Natural killer cell (primary cell): Measurements from ENCODE around the gene SEC31B. TPM values are rescaled to one million over a fixed set of nuclear protein-coding genes. Genes with fewer than 3 reads are reported as not detected.

Experiments
- ATAC-seq, 3 donors: fragments of 150-1000 bp in 2 of 3; fragments of 200-7000 bp in 1 of 3; cut with Tn5 transposase; 1 replicate in 1 of 3; 2 replicates in 2 of 3; pipeline ENCODE4 v1.10.0; 2021; ENCODE audit warnings: mild to moderate bottlenecking in 2 of 3, moderate library complexity in 2 of 3
- DNase-seq, 2 donors: peaks; one replicate each; pipeline versions ENCODE4 v3.0.0 to v3.0.0-alpha.2; 2013 to 2021; ENCODE audit warnings: mixed read lengths in 1 of 2
- H3K27ac ChIP-seq: one replicate; pipeline ENCODE4 v1.5.1; 2013; ENCODE audit warnings: mild to moderate bottlenecking, low read length
- H3K27me3 ChIP-seq: one replicate; pipeline ENCODE4 v1.6.1; 2013; ENCODE audit warnings: low read length; ENCODE audit not compliant: control insufficient read depth, insufficient read depth
- H3K36me3 ChIP-seq: one replicate; pipeline ENCODE4 v1.6.1; 2013; ENCODE audit warnings: low read length; ENCODE audit not compliant: control insufficient read depth, insufficient read depth
- H3K4me1 ChIP-seq: one replicate; pipeline ENCODE4 v1.6.1; 2013; ENCODE audit warnings: low read length; ENCODE audit not compliant: control insufficient read depth, insufficient read depth
- H3K4me3 ChIP-seq: one replicate; pipeline ENCODE4 v1.5.1; 2013; ENCODE audit warnings: low read length
- H3K9me3 ChIP-seq: one replicate; pipeline ENCODE4 v1.6.1; 2013; ENCODE audit warnings: low read length; ENCODE audit not compliant: control insufficient read depth, insufficient read depth
- H3K27ac Mint-ChIP-seq, 2 donors: one replicate each; pipeline ENCODE4 v1.8.0; 2022; ENCODE audit warnings: mild to moderate bottlenecking in 2 of 2, mixed read lengths in 2 of 2, moderate library complexity in 1 of 2
- H3K27me3 Mint-ChIP-seq, 2 donors: one replicate each; pipeline ENCODE4 v1.8.0; 2022; ENCODE audit warnings: low read depth in 2 of 2, mixed read lengths in 2 of 2
- H3K36me3 Mint-ChIP-seq: one replicate; pipeline ENCODE4 v1.8.0; 2022; ENCODE audit warnings: mixed read lengths
- H3K4me1 Mint-ChIP-seq, 2 donors: one replicate each; pipeline ENCODE4 v1.8.0; 2022; ENCODE audit warnings: mixed read lengths in 2 of 2
- H3K4me3 Mint-ChIP-seq: one replicate; pipeline ENCODE4 v1.8.0; 2022; ENCODE audit warnings: mild to moderate bottlenecking, moderate library complexity, mixed read lengths
- H3K9me3 Mint-ChIP-seq, 2 donors: one replicate each; pipeline ENCODE4 v1.8.0; 2022; ENCODE audit warnings: mixed read lengths in 2 of 2
- CTCF ChIP-seq: fragments of 200-600 bp; IDR thresholded peaks from one replicate; pipeline ENCODE4 v1.8.0; 2022; ENCODE audit warnings: antibody characterized with exemption
- WGBS: methylation state at CpG from one replicate; pipeline ENCODE4 v1.1.7; 2013; ENCODE audit warnings: missing lambda C conversion rate; ENCODE audit not compliant: insufficient coverage; 5-methylcytosine and 5-hydroxymethylcytosine counted together
- intact Hi-C: fragments of 100-400 bp; cut with micrococcal nuclease; formaldehyde crosslinking; loops from one replicate; pipeline ENCODE4 v1.14.2; 2022
- total RNA-seq, 4 donors: library from RNA; stranded (reverse); fragments of 120-200 nt in 1 of 4; gene quantifications; one replicate each; pipeline versions ENCODE4 v1.2.3 to v1.2.4, GENCODE V29; 2013 to 2022

SEC31B gene
- total RNA-seq, 3 donors from 2014 or later (not counting 1 experiment from before 2014, with no cell fraction given), result 32.6 to 38.6 (median 38.1) TPM

- Histone ChIP-seq H3K27ac (no peak overlapping the region), H3K36me3 (peaks cover 25% of the 10 kb centered on the region), H3K9me3 (no peaks in the 10 kb centered on the region), H3K4me3 (no peak overlapping the region), H3K4me1 (peaks cover 7% of the 10 kb centered on the region), H3K27me3 (peaks cover 7% of the 10 kb centered on the region)
- H3K27ac Mint-ChIP-seq, result no peak overlapping the region
- WGBS, result 96% methylated on average over 3 of the region's 3 CpGs
- H3K9me3 Mint-ChIP-seq, result no peaks in the 10 kb centered on the region
- H3K4me1 Mint-ChIP-seq, result peaks cover 13 to 20% of the 10 kb centered on the region in 2 donors
- ATAC-seq (no peak), DNase-seq (no peak)
- intact Hi-C loops, result no loop called here
- no peak for TF ChIP-seq CTCF
- peaks cover 10 to 11% of the 10 kb centered on the region in 2 donors for H3K27me3 Mint-ChIP-seq
- H3K36me3 Mint-ChIP-seq, result no peaks in the 10 kb centered on the region
- H3K4me3 Mint-ChIP-seq, result no peak overlapping the region
Observed at GRCh38 chr10:100520811-100521210, 1.1 kb upstream of the SEC31B start.

- H3K4me3 Mint-ChIP-seq, result no peak overlapping the region
- Histone ChIP-seq H3K9me3 (no peaks in the 10 kb centered on the region), H3K27ac (no peak overlapping the region), H3K27me3 (peaks cover 7% of the 10 kb centered on the region), H3K4me1 (peaks cover 7% of the 10 kb centered on the region), H3K4me3 (no peak overlapping the region), H3K36me3 (peaks cover 13% of the 10 kb centered on the region)
- peaks cover 10 to 11% of the 10 kb centered on the region in 2 donors for H3K27me3 Mint-ChIP-seq
- no peaks in the 10 kb centered on the region for H3K36me3 Mint-ChIP-seq
- H3K27ac Mint-ChIP-seq, result no peak overlapping the region
- intact Hi-C loops, result loop anchor here (1.0 kb wide), 2 partner anchors 86 to 180 kb away; no protein-coding TSS in a partner anchor
- ATAC-seq (peak; percentile 70 to 82 (median 82)), DNase-seq (peak; percentile 43 to 79)
- peak; percentile 81 for TF ChIP-seq CTCF
- peaks cover 13 to 14% of the 10 kb centered on the region in 2 donors for H3K4me1 Mint-ChIP-seq
- WGBS, result 34% methylated on average over 7 of the region's 7 CpGs
- no peaks in the 10 kb centered on the region for H3K9me3 Mint-ChIP-seq
Observed at GRCh38 chr10:100518761-100519241, 860 bp downstream of the SEC31B start.

GRCh38 chr10:100516847-100517246 is 2.8 kb downstream of the SEC31B start:
- H3K36me3 ChIP-seq, result peaks cover 4% of the 10 kb centered on the region
- Mint-ChIP-seq H3K4me1 (peaks cover 17 to 21% of the 10 kb centered on the region in 2 donors), H3K4me3 (no peak overlapping the region), H3K9me3 (no peaks in the 10 kb centered on the region), H3K27ac (no peak overlapping the region), H3K27me3 (peaks cover 10 to 11% of the 10 kb centered on the region in 2 donors), H3K36me3 (no peaks in the 10 kb centered on the region)
- H3K27me3 ChIP-seq, result peaks cover 7% of the 10 kb centered on the region
- no peak for TF ChIP-seq CTCF
- intact Hi-C loops, result no loop called here
- H3K4me1 ChIP-seq, result peaks cover 7% of the 10 kb centered on the region
- DNase-seq (no peak), ATAC-seq (peak in 1 of 3 donors; percentile 37)
- no peaks in the 10 kb centered on the region for H3K9me3 ChIP-seq
- H3K27ac ChIP-seq, result no peak overlapping the region
- 72% methylated on average over 2 of the region's 2 CpGs for WGBS
- H3K4me3 ChIP-seq, result no peak overlapping the region

GRCh38 chr10:100515612-100516011 is 4.0 kb downstream of the SEC31B start:
- Histone ChIP-seq H3K4me1 (peaks cover 16% of the 10 kb centered on the region), H3K27ac (no peak overlapping the region), H3K4me3 (no peak overlapping the region), H3K27me3 (peaks cover 7% of the 10 kb centered on the region), H3K36me3 (peaks cover 2% of the 10 kb centered on the region), H3K9me3 (no peaks in the 10 kb centered on the region)
- no peak for ATAC-seq
- no peak for DNase-seq
- Mint-ChIP-seq H3K9me3 (no peaks in the 10 kb centered on the region), H3K27ac (no peak overlapping the region), H3K4me1 (peaks cover 30 to 32% of the 10 kb centered on the region in 2 donors), H3K36me3 (no peaks in the 10 kb centered on the region), H3K27me3 (peaks cover 10 to 11% of the 10 kb centered on the region in 2 donors), H3K4me3 (no peak overlapping the region)
- no peak for TF ChIP-seq CTCF
- intact Hi-C loops, result no loop called here
- 89% methylated on average over 3 of the region's 3 CpGs for WGBS
